ENCODE results near the gene PTTG2. TPM values are rescaled to one million over a fixed set of nuclear protein-coding genes. Genes with fewer than 3 reads are reported as not detected.

Gene PTTG2
- total and polyA plus RNA-seq, 9 donors, result 0.09 to 0.19 TPM; not detected in 7

GRCh38 chr4:38005637-38006036 is 45.4 kb downstream of the PTTG2 start:
- no peak for DNase-seq
- Histone ChIP-seq H3K36me3 (ENCODE audit: control insufficient read depth, insufficient read depth, low read length) (no peaks in the 10 kb centered on the region), H3K9me3 (replicated peaks; ENCODE audit: control insufficient read depth, low read depth, low read length) (no peaks in the 10 kb centered on the region), H3K27me3 (ENCODE audit: control insufficient read depth, insufficient read depth, low read length) (no peaks in the 10 kb centered on the region), H3K27ac (ENCODE audit: low read length) (no peak overlapping the region), H3K4me3 (ENCODE audit: low read length) (no peak overlapping the region), H3K4me1 (ENCODE audit: control insufficient read depth, insufficient read depth, low read length) (no peaks in the 10 kb centered on the region)
- WGBS (ENCODE audit: insufficient coverage), result no CpG with 5 or more reads among the region's 3 CpGs

GRCh38 chr4:38007645-38008044 is 47.4 kb downstream of the PTTG2 start:
- no peak overlapping the region for H3K27ac ChIP-seq (ENCODE audit: low read length)
- H3K27me3 ChIP-seq (ENCODE audit: control insufficient read depth, insufficient read depth, low read length), result no peaks in the 10 kb centered on the region
- WGBS (ENCODE audit: insufficient coverage), result 70% methylated on average over 5 of the region's 5 CpGs
- DNase-seq, result no peak
- H3K4me3 ChIP-seq (ENCODE audit: low read length), result no peak overlapping the region
- H3K9me3 ChIP-seq (replicated peaks; ENCODE audit: control insufficient read depth, low read depth, low read length), result no peaks in the 10 kb centered on the region
- H3K36me3 ChIP-seq (ENCODE audit: control insufficient read depth, insufficient read depth, low read length), result no peaks in the 10 kb centered on the region
- no peaks in the 10 kb centered on the region for H3K4me1 ChIP-seq (ENCODE audit: control insufficient read depth, insufficient read depth, low read length)

GRCh38 chr4:38008571-38009021 is 48.4 kb downstream of the PTTG2 start:
- 93% methylated on average over 2 of the region's 3 CpGs for WGBS (ENCODE audit: insufficient coverage)
- no peaks in the 10 kb centered on the region for H3K4me1 ChIP-seq (ENCODE audit: control insufficient read depth, insufficient read depth, low read length)
- H3K4me3 ChIP-seq (ENCODE audit: low read length), result no peak overlapping the region
- no peaks in the 10 kb centered on the region for H3K9me3 ChIP-seq (replicated peaks; ENCODE audit: control insufficient read depth, low read depth, low read length)
- no peaks in the 10 kb centered on the region for H3K27me3 ChIP-seq (ENCODE audit: control insufficient read depth, insufficient read depth, low read length)
- H3K36me3 ChIP-seq (ENCODE audit: control insufficient read depth, insufficient read depth, low read length), result no peaks in the 10 kb centered on the region
- no peak for DNase-seq
- no peak overlapping the region for H3K27ac ChIP-seq (ENCODE audit: low read length)

- Histone ChIP-seq H3K4me3 (ENCODE audit: low read length) (no peak overlapping the region), H3K9me3 (replicated peaks; ENCODE audit: control insufficient read depth, low read depth, low read length) (no peaks in the 10 kb centered on the region), H3K27me3 (ENCODE audit: control insufficient read depth, insufficient read depth, low read length) (no peaks in the 10 kb centered on the region), H3K4me1 (ENCODE audit: control insufficient read depth, insufficient read depth, low read length) (no peaks in the 10 kb centered on the region), H3K27ac (ENCODE audit: low read length) (no peak overlapping the region), H3K36me3 (ENCODE audit: control insufficient read depth, insufficient read depth, low read length) (peaks cover 1% of the 10 kb centered on the region)
- DNase-seq, result no peak
Measured at GRCh38 chr4:38009421-38009820, 49.2 kb downstream of the PTTG2 start.

GRCh38 chr4:38009949-38010348 is 49.8 kb downstream of the PTTG2 start:
- Histone ChIP-seq H3K4me1 (ENCODE audit: control insufficient read depth, insufficient read depth, low read length) (no peaks in the 10 kb centered on the region), H3K4me3 (ENCODE audit: low read length) (no peak overlapping the region), H3K27me3 (ENCODE audit: control insufficient read depth, insufficient read depth, low read length) (no peaks in the 10 kb centered on the region), H3K27ac (ENCODE audit: low read length) (no peak overlapping the region), H3K9me3 (replicated peaks; ENCODE audit: control insufficient read depth, low read depth, low read length) (no peaks in the 10 kb centered on the region), H3K36me3 (ENCODE audit: control insufficient read depth, insufficient read depth, low read length) (peaks cover 5% of the 10 kb centered on the region)
- no peak for DNase-seq
- WGBS (ENCODE audit: insufficient coverage), result 67% methylated on average over 1 of the region's 3 CpGs

Other genes starting within 250 kb of the PTTG2 start
- gene PGM2, start 133.7 kb upstream of the PTTG2 start, total RNA-seq, result 10.3 TPM
- 10 to 100 TPM in 7 of 8 donors, 1 to 10 TPM in 1; 8.5 to 16.6 (median 11.3) TPM for gene PGM2, start 133.7 kb upstream of the PTTG2 start, polyA plus RNA-seq (ENCODE audit: insufficient read depth in 1 of 8, insufficient read length in 8 of 8, low replicate concordance in 1 of 8)
- 42.8 TPM for gene TBC1D1, start 69.3 kb upstream of the PTTG2 start, total RNA-seq
- gene TBC1D1, start 69.3 kb upstream of the PTTG2 start, polyA plus RNA-seq (ENCODE audit: insufficient read depth in 1 of 8, insufficient read length in 8 of 8, low replicate concordance in 1 of 8), result 10 to 100 TPM; 38.0 to 85.3 (median 56.6) TPM